GM21381 (cell line): ENCODE measurements around the gene NLGN1.

ENCODE experiments used
- ATAC-seq: cut with Tn5 transposase; IDR thresholded peaks from one replicate; pipeline ENCODE4 v1.9.1; 2021; ENCODE audit warnings: mild to moderate bottlenecking, moderate library complexity; ENCODE audit not compliant: unreplicated experiment

Gene NLGN1

DNA sequence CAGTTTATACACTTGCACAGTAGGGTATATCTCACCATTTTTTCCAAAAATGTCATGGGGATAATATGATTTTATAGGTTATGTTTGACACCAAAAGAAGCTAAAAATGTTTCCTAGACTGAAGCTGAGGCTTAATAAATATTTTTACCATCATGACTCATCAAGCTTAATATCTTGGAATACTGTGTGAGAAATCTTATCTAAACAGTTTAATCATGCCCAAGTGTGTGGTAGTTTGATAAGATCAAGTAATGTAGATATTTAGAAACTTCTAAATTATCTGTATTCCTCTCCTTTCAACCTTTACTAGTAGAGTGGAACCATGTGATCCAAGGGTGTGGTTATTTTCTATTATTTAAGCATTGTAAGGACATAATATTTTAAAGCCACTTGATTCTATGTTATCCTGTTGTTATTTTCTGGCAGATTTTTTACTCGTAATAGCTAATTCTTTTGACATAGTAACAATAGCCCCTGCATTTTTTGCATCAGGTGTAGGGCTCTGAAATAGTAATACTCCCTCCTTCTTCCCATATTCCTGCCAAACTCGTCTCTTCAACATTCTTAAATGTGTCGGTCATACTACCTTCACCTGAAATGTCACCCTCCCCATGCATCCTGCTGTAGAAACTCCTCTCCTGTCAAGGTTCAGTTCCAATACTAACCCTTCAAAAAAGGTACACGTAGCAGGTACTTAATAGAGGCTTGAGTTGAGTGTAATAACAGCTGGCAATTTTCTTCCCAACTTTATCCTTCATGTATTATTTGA lies 729.6 kb downstream of the NLGN1 start:
- no peak for ATAC-seq

DNA sequence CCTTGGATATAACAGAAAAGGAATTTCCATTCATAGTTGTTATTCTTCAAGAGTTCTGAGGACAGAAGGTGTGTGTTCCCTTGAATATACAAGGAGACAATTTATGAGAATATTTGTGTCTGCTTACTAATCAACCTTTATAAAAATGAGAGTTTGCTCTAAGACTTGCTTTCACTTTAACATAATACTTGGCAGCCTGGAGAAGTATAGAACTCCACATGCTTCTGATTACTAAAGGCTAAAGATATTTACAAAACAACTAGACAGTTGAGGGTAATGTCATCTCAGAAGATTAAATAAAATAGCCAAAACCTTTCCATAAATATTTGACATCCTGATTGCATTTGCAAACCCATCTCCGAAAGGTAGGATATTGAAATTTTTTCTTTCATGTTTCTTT lies 734.5 kb downstream of the NLGN1 start:
- no peak for ATAC-seq

DNA sequence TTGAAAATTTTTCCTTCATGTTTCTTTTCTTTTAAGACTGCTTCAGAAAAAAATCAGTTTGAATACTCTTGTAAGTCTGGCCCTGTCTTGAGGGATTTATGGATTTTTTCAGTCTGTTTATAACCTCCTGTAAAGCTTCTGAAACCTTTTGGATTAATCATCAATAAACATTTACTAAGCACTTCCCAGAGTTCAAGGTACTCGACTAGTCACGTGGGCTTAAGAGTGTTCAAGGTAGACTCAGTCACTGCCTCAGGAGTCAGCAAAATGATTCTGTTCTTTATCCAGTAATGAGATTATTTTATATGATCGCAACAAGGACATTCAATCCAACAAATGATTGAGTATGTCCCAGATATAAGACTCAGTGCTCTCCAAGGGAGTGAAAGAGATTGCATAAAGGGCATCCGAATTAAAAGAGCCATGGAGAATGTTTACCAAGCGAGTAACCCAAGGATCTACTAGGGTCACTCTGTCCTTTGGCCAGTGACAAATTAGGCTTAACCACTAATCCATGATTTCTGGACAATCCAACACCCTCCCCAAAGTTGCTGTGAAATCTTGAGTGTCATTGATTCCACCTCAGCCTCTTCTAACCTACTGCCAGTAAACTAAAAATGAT lies 735.0 kb downstream of the NLGN1 start:
- ATAC-seq = no peak

DNA sequence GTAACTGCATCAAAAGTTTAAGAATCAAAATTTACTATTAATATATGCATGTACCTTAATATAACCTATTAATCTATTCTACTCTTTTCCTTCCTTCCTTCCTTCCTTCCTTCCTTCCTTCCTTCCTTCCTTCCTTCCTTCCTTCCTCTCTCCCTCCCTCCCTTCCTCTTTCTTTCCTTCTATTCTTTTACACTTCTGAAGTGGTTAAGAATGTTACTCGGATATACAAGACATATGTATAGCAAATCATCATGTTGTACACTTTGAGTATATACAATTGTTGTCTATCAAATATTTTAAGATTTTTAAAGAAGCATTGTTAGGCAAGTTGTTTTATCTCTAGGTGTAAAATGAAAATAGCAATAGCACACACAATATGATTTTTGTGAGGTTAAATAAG lies 748.5 kb downstream of the NLGN1 start:
- ATAC-seq = no peak

DNA sequence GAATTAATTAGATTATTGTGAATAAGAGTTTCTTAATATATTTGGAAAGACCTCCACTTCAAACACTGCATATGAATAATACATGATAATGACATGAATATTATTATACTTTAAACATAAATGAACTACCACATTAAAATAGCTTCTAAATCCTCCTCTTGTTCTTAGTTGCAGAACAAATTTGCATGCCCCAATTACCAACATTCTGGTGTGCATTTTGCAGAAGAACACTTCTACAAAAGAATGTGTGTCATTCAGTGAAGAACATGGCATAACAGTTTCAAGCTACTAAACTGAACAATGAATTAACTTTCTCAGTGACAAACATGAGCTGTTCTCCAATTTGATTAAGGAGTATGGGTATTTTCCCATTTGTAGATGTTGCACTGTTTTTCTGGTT lies 750.3 kb downstream of the NLGN1 start:
- ATAC-seq = no peak

DNA sequence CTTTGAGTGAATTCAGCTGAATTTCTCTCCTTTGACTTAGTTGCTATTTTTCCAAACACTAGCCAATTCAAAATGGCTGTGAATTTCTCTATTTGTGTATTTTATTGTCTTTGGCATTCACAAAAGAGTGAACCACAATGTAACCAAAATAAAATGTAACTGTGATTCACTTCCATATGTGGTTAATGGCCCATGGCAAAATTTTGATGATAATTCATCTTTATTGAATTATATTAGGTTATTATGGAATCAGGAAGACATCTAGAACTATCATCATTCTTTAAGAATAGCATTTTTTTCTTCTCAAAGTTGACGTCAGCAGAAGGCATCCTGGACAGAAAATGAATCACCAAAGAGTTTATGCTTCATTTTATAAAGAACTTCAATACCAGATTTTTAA lies 756.3 kb downstream of the NLGN1 start:
- no peak for ATAC-seq

DNA sequence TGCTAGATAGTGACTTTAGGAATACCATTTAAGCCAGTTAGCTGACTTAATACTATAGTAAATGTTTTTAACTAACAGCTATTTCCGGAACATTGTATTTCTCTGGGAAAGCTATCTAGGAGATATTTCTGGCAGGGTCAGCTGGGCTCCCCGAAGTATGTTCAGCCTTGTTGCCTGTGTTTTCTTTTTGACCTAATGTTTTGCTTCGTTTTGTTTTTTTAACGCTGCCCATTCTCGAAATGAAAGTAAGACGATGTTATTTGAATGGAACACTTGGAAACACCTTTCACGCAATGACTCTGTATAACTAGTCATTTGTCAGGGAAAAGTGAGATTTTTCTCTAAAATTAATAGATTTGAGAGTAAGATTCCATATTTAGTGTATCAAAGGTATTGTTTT lies 758.7 kb downstream of the NLGN1 start:
- no peak for ATAC-seq

DNA sequence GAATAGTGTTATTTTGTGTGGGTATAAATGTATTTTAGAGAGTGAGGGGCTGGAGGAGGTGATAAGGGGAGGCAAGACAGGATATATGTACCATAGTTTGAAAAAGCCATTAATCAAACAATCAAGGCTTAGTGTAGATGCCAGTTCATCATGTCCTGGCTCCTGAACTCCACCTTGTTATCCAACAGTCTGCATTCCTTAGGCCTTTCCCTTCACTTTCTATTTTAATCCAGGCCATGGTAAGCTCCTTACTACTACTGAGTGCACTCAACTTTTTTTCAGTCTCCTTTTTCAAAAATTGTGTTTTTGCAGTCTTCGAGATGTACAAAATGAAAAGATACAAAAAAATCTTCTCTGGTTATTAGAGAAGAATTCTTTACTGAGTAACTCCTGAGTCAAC lies 761.1 kb downstream of the NLGN1 start:
- ATAC-seq = no peak

DNA sequence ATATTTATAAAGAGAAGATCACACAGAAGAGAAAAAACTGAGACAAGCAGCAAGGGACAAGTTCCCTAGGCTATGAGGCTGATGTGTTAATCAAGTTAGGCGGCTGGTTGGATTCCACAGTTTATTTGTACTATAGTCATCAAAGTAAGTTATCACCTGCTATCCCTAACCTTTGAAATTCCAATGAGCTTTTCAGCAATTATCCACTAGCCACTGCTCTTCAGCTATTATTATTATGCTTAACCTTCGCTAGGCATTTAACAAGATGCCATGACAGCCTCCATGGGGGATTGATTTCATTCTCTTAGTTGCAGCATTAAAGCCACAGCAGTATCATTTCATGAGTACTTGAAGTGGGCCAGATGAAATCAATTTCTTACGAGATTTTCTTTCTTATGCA lies 762.1 kb downstream of the NLGN1 start:
- ATAC-seq = no peak

DNA sequence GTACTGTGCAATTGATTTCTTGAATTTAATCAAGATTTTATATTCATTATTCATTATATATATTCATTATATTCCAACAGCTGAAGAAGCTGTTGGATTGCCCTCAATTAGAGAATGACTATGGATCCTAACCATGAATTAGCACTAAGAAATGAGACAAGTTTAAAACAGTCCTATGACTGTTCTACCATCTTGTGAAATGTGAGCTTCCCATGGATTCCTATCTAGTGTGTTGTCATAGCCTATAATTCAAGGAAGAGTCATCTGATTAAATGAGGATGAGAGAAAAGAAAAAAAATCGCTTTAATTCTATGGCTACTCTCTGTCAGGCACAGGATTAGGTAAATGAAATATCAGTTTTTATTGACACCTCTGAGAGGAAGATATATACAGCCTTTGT lies 765.0 kb downstream of the NLGN1 start:
- no peak for ATAC-seq

DNA sequence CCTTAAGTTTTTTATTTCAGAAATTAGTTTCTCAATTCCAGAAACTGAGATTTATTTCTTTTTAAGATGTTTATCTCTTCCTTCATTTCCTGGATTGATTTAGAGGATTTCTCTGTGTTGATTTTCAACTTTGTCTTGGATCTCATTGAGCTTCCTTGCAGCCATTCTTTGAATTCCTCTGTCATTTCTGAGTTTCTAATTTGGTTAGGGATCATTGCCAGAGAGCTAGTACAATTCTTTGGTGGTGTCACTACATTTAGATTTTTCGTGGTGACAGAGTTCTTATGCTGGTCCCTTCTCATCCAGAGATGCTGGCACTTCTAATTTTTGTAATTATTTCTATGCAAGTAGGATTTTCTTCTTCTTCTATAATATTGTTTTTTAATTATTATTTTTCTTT lies 770.5 kb downstream of the NLGN1 start:
- ATAC-seq = no peak

DNA sequence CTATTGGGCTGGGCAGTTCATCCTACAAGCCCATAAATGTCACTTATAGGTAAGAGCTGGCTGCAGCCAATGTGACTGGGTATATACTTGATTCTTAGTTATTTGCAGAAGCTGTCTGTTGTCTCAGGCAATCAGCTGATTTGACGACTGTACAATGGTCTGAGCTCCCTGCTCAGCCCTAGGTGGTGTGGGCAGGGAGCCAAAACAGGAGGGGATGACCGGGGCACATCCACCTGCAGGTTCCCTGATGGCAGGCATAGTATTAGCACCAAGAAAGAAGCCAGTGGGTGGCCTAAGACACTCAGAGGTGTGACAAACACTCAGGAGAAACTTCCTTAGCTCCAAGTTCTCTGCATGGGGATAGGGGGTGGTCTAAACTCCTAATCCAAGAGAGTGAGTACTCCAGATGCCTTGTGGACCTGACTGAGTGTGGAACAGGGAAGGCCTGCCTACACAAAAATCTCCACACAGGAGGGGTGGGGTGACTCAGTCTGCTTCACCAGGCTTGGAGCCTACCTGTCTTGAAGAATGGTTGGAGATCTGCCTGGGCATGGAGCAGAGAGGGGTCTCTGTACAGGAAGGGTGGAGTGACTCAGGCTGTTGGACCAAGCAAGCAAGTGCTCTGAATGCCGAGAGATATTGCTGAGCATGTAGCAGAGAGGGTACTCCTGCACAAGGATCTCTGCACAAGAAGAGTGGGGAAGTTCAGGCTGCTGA lies 771.2 kb downstream of the NLGN1 start:
- no peak for ATAC-seq

DNA sequence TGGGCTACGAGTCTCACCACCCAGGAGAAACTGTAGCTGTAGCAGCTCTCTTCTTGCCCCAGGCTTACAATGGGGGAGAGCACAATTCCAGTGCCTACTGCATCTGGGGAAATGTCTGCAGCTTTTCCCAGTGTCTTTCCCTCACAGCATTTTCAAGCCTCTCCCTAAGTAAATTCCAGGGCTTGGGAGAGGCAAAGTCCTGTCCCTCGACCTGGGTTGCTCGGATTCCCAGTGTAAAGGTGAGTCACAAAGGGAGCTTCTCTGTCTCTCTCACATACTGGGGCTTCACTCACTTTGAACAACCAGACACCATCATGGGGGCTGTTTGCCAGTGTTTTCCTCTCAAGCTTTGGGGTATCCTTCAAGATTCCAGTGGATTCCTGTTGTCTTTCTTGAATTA lies 772.2 kb downstream of the NLGN1 start:
- no peak for ATAC-seq

DNA sequence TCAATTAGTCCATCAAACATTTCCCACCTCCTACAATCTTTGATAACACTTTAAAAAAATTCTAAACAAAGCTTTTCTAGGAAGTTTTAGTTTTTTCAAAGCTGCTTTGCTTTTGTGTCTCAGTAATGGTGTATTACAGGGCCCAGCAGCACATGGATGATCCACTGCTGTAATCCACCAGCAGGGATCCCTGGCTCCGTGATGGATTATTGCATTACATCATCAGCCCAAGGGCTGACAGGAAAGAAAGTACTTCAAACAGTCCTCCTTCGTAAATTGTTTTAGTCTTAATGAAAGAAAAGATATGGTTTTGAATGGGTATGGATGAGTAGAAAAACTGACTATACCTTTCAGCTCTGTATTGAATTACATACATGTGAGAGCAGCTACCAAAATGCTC lies 772.7 kb downstream of the NLGN1 start:
- ATAC-seq = no peak

DNA sequence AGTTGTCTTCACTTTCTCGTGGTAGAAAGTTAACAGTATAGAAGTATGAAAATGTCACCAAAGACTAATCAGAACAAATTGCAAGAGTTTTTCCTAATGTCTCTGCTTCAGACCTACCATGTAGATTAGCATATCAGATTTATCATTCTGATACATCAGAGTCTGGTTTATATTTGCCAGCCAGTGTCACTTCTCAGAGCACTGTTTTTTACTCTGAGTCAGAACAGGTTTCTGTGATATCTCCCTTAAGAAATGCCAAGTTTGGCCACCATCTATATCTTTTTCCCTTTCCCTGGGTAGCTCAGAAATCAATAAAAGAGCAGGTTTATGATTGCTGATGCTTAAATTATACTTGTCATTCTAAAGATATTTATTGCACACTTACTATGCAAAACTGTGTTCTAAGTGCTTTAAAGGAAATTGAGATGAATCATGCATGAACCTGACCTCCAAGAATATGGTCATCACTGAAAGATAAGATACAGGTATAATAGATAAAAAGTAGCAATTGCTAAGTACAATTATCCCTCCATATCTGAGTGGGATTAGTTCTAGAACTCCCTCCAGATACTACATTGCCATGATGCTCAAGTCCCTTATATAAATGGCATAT lies 788.9 kb downstream of the NLGN1 start:
- no peak for ATAC-seq

DNA sequence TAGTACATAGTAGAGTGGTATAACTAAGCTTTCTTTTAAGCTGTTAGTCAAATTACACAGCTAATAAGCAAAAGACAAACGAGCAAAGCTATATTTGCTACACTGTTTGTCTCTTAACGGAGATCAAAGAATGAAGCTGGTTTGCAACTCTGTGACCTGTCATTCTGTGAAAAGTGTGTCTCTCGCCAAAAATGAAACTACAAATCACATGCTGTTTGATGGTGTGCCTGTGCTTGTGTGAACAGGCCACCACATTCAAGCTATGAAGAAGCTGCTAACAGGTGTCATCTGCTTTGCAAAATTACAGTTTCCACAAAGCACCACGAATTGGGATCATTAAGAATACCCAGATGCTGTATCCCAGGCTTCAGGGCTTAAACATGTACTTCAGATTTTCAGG lies 793.8 kb downstream of the NLGN1 start:
- ATAC-seq = peak; percentile 75

DNA sequence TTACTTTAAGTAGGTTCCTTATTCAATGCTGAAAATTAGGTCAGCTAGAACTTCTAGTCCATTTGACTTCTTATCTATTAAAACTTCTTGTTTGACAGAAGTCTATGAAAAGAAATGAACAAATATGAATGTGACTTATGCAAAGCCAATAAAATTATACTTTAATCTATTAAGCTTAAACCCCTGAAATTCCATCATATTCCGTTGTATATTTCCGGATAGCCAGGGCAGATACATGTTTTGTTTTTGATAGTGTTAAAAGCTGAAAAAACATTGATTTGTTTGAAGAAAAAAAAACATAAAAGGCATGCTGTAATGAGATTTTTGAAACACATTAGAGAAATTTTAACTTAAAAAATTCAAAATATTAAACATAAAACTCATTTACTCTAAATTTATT lies 794.4 kb downstream of the NLGN1 start:
- no peak for ATAC-seq

DNA sequence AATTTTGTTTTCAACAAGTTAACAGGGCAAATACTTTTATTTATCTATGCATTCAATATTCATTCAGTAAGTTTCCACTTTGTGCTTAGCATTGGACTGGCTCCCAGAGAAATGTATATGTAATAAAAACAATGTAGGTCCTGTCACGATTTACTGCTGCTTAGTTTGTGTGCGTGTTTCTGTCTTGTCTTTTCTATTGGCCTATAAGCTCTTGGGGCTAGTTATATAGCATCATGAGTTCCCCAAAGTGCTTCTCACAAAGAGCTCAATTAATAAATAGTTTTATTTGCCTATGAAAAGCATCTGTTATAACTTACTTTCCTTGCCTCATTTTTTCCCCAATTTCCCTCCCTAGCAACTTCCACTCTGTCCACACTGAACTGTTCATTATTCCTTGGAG lies 794.9 kb downstream of the NLGN1 start:
- no peak for ATAC-seq

DNA sequence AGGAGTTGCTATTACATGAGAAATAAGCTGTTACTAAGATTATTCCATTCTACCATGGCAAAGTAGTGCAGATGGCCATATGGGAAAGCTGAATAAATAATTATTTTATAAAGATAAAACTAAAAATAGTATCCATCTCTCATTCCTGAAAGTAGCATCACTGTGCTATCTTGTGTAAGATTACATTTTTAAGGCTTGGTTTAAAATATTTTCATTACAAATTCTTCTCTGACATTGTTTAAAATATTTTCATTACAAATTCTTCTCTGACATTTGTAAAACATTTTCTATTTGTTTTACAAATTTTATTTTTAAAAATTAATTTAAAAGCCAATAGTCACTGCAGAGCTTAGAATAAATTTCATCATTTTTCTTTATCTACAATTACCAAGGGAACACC lies 796.1 kb downstream of the NLGN1 start:
- no peak for ATAC-seq

DNA sequence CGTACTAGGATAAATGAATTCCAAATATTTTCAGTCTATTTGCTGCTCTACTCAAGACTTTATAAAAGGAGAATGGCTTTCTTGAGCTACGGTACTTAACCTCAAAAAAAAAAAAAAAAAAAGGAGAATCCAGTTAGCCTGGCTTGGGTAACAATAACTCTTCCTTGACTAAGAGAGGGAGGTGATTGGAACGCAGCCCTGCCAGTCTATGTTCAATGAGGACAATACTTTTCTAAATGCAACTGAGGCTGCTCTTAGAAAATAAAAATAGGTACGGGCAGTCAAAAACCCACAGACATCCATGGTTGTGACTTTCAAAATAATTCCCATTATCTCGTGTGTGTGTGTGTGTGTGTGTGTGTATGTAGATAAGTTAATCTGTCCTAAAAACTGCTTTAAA lies 799.9 kb downstream of the NLGN1 start:
- no peak for ATAC-seq

DNA sequence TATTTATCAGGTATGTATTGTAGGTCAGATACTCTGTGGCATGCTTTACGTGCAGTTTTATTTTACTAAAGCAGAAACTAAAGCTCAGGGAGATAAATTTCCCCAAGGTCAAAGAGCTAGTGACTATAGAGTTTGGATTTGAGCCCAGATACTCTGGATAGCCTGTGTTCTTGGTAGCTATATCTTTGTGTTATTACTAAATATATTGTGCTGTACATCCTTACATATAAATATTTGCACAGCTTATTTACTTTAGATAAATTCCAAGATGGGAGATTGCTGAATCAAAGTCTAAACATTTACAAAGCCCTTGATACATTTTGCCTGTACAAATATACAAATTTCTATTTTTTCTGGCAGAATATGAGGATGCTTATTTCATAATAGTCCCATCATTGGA lies 800.7 kb downstream of the NLGN1 start:
- no peak for ATAC-seq

DNA sequence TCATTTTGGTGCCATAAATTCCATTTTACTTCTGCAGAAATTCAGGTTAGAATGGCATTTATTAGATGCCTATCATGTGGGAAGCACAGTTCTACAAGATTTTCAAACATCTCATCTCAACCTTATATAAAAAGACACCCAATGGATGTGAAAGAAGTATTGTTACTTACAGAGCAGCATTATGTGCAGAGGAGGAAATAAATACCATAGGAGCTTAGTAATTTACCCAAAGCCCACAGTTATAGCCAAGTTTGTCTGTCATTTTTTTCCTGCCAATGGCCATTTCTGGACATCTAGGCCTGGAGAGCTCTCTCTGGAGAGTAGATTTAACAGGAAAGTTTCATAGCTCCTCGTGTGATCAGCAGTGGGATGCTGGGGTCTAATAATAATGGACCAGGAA lies 802.2 kb downstream of the NLGN1 start:
- no peak for ATAC-seq
